ENCODE measurements around the gene DNAI2. TPM values are rescaled to one million over a fixed set of nuclear protein-coding genes. Genes with fewer than 3 reads are reported as not detected.

DNAI2 gene
- total RNA-seq, 6 experiments from 2014 or later, result not detected

GRCh38 chr17:74353446-74354060 is 79.5 kb downstream of the DNAI2 start:
- peaks cover 7% of the 10 kb centered on the region; the same call in 1 of the 2 replicates for H3K27me3 Mint-ChIP-seq (ENCODE audit: insufficient read depth)
- no peaks in the 10 kb centered on the region for H3K4me1 Mint-ChIP-seq (ENCODE audit: low read depth)
- no peak for DNase-seq
- TF ChIP-seq, protein P1, sequence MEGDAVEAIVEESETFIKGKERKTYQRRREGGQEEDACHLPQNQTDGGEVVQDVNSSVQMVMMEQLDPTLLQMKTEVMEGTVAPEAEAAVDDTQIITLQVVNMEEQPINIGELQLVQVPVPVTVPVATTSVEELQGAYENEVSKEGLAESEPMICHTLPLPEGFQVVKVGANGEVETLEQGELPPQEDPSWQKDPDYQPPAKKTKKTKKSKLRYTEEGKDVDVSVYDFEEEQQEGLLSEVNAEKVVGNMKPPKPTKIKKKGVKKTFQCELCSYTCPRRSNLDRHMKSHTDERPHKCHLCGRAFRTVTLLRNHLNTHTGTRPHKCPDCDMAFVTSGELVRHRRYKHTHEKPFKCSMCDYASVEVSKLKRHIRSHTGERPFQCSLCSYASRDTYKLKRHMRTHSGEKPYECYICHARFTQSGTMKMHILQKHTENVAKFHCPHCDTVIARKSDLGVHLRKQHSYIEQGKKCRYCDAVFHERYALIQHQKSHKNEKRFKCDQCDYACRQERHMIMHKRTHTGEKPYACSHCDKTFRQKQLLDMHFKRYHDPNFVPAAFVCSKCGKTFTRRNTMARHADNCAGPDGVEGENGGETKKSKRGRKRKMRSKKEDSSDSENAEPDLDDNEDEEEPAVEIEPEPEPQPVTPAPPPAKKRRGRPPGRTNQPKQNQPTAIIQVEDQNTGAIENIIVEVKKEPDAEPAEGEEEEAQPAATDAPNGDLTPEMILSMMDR (IDR thresholded peaks at IDR 0.05), result no peak
- H3K9me3 Mint-ChIP-seq, result peaks cover 29% of the 10 kb centered on the region
- no peak overlapping the region for H3K27ac Mint-ChIP-seq
- H3K36me3 Mint-ChIP-seq (ENCODE audit: low read depth), result peaks cover 5% of the 10 kb centered on the region
- no peak overlapping the region for H3K4me3 Mint-ChIP-seq

- peaks cover 7% of the 10 kb centered on the region for H3K36me3 Mint-ChIP-seq (ENCODE audit: low read depth)
- TF ChIP-seq, protein P1 (IDR thresholded peaks at IDR 0.05), result peak; percentile 16; the same call in 1 of the 2 replicates
- DNase-seq, result no peak
- no peak overlapping the region for H3K4me3 Mint-ChIP-seq
- H3K9me3 Mint-ChIP-seq, result peaks cover 29% of the 10 kb centered on the region
- no peak overlapping the region for H3K27ac Mint-ChIP-seq
- no peaks in the 10 kb centered on the region for H3K4me1 Mint-ChIP-seq (ENCODE audit: low read depth)
- H3K27me3 Mint-ChIP-seq (ENCODE audit: insufficient read depth), result peaks cover 7% of the 10 kb centered on the region; the same call in 1 of the 2 replicates
These were observed 80.1 kb downstream of the DNAI2 start for GRCh38 chr17:74354123-74354522.

- H3K9me3 Mint-ChIP-seq, result peaks cover 29% of the 10 kb centered on the region
- H3K4me1 Mint-ChIP-seq (ENCODE audit: low read depth), result no peaks in the 10 kb centered on the region
- H3K27ac Mint-ChIP-seq, result no peak overlapping the region
- TF ChIP-seq, protein P1 (IDR thresholded peaks at IDR 0.05), result no peak
- peaks cover 7% of the 10 kb centered on the region for H3K36me3 Mint-ChIP-seq (ENCODE audit: low read depth)
- no peak overlapping the region for H3K4me3 Mint-ChIP-seq
- DNase-seq, result no peak
- H3K27me3 Mint-ChIP-seq (ENCODE audit: insufficient read depth), result peaks cover 7% of the 10 kb centered on the region; the same call in 1 of the 2 replicates
These were observed 80.5 kb downstream of the DNAI2 start for GRCh38 chr17:74354561-74354960.

DNA sequence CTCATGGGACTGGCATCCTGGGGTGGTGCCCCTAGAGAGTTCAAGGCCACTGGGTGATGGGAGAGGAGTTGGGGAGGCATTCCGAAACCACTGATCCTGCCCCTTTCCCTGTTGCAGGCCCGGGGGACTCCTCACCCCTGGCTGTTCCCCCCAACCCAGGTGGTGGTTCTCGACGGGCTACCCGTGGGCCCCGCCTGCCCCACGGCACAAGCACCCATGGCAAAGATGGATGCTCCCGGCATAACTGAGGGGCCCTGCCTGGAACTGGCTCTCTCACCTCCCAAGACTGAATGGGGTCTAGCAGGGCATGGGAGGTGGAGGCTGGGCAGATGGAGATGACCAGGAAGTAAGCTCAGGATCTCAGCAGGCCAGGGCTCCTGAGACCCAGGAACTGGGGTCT is 81.0 kb downstream of the DNAI2 start:
- peaks cover 25% of the 10 kb centered on the region for H3K9me3 Mint-ChIP-seq
- no peak overlapping the region for H3K27ac Mint-ChIP-seq
- no peaks in the 10 kb centered on the region for H3K4me1 Mint-ChIP-seq (ENCODE audit: low read depth)
- TF ChIP-seq, protein P1 (IDR thresholded peaks at IDR 0.05), result no peak
- H3K27me3 Mint-ChIP-seq (ENCODE audit: insufficient read depth), result peaks cover 7% of the 10 kb centered on the region; the same call in 1 of the 2 replicates
- H3K36me3 Mint-ChIP-seq (ENCODE audit: low read depth), result peaks cover 5% of the 10 kb centered on the region
- no peak overlapping the region for H3K4me3 Mint-ChIP-seq
- DNase-seq, result no peak

- Mint-ChIP-seq H3K36me3 (ENCODE audit: low read depth) (peaks cover 4% of the 10 kb centered on the region), H3K27ac (no peak overlapping the region), H3K27me3 (ENCODE audit: insufficient read depth) (peaks cover 7% of the 10 kb centered on the region; the same call in 1 of the 2 replicates), H3K9me3 (peaks cover 20% of the 10 kb centered on the region), H3K4me3 (no peak overlapping the region), H3K4me1 (ENCODE audit: low read depth) (no peaks in the 10 kb centered on the region)
- TF ChIP-seq, protein P1 (IDR thresholded peaks at IDR 0.05), result no peak
- DNase-seq, result no peak
These were observed 82.8 kb downstream of the DNAI2 start for GRCh38 chr17:74356646-74357465.

All from HFFc6 (cell line).